Measurements from ENCODE around the gene IL17RE. TPM values are rescaled to one million over a fixed set of nuclear protein-coding genes. Genes with fewer than 3 reads are reported as not detected.

Gene IL17RE
- total RNA-seq, 4 donors from 2014 or later = 5.9 to 27.9 (median 14.2) TPM

DNA sequence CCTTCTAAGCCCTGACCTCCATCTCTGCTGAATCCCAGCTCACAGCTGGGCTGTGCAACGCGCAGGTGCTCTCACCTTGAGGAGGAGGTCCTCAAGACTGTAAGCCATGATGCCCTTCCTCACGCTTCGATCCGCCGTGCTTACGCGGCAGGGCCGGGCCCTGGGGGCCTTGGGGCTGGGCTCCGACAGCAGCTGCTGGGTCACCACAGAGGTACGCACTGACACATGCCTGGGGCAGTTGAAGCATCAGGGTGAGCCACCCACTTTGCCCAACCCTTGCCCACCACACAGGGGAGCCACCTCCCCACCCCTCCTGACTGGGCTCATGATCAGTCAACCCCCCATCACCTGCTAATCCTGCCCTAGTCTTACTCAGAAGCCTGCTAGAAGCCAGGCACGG lies 25.7 kb upstream of the IL17RE start:
- TF ChIP-seq, protein P1, sequence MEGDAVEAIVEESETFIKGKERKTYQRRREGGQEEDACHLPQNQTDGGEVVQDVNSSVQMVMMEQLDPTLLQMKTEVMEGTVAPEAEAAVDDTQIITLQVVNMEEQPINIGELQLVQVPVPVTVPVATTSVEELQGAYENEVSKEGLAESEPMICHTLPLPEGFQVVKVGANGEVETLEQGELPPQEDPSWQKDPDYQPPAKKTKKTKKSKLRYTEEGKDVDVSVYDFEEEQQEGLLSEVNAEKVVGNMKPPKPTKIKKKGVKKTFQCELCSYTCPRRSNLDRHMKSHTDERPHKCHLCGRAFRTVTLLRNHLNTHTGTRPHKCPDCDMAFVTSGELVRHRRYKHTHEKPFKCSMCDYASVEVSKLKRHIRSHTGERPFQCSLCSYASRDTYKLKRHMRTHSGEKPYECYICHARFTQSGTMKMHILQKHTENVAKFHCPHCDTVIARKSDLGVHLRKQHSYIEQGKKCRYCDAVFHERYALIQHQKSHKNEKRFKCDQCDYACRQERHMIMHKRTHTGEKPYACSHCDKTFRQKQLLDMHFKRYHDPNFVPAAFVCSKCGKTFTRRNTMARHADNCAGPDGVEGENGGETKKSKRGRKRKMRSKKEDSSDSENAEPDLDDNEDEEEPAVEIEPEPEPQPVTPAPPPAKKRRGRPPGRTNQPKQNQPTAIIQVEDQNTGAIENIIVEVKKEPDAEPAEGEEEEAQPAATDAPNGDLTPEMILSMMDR (IDR thresholded peaks at IDR 0.05; ENCODE audit: low read depth) = no peak

DNA sequence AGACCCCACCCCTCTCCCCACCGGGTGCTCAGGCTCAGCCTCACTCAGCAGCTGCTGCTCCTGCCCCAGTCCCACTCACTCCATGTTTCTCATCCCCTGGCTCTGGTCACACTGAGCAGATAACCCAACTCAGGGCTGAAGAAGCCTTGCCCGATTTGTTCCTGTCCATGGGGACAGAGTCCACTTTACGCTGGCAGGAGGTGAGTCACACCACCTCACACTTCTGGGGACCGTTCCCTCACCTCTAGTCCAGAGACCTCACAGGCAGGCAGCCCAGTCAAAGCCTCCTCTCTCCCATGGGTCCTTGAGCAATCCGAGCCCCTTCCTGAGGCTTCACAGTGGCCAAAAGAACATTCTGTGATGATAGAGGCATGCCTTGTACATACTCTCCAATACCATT lies 23.9 kb upstream of the IL17RE start:
- TF ChIP-seq, protein P1 (IDR thresholded peaks at IDR 0.05; ENCODE audit: low read depth) = no peak

DNA sequence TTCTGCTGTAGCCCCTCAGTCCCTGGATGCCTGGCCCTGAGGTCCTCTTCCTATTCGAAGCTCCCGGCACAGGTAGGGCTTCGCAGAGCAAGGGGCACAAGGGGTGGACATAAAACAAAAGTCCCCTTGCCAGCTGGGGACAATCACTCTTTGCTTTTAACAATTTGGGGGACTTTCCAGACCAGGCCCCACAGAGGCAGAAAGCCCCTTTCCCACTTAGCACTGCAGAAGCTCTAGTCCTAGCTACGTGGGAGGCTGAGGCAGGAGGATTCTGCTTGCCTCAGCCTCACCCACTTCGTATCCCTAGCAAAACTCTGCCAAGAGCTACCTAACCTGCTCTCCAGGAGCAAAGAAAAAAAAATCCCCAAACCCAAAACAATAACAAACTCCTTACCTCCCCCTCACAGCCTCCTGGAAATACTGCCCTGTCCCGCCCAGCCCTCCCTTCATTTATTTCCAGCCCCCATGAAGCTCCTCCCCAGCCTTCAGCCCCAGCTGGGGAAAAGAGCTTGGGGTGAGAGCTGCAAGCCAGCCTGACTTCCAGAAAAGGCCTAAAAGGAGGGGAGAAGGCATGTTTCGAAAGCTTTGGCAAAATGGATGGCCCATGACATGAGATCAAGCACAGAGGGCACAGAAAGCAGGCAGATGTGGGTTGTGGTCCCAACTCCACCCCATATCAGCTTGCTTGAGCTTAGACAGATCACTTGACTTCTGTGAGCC lies 22.7 kb upstream of the IL17RE start, which contains the start of gene CIDEC:
Gene CIDEC (minus strand): TSS at position 424 of the 720 bp plus-strand sequence. CDS start 1,767 bp downstream, outside the sequence.
- TF ChIP-seq, protein P1 (IDR thresholded peaks at IDR 0.05; ENCODE audit: low read depth) = no peak

DNA sequence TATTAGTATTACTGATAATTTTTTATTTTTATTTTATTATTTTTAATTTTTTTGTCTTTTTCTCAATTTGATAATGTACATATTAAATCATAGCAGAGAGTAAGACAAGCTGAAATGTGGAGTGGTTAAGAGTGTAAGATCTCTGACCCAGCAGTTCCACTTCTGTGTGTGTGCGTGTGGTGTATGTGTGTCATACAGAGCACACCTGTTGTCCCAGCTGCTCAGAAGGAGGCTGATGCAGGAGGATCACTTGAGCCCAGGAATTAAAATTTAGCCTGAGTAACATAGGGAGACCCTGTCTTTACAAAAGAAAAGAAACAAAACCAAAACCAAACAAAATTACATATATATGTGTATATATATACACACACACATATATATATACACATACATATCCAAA lies 21.2 kb upstream of the IL17RE start:
- TF ChIP-seq, protein P1 (IDR thresholded peaks at IDR 0.05; ENCODE audit: low read depth) = no peak

DNA sequence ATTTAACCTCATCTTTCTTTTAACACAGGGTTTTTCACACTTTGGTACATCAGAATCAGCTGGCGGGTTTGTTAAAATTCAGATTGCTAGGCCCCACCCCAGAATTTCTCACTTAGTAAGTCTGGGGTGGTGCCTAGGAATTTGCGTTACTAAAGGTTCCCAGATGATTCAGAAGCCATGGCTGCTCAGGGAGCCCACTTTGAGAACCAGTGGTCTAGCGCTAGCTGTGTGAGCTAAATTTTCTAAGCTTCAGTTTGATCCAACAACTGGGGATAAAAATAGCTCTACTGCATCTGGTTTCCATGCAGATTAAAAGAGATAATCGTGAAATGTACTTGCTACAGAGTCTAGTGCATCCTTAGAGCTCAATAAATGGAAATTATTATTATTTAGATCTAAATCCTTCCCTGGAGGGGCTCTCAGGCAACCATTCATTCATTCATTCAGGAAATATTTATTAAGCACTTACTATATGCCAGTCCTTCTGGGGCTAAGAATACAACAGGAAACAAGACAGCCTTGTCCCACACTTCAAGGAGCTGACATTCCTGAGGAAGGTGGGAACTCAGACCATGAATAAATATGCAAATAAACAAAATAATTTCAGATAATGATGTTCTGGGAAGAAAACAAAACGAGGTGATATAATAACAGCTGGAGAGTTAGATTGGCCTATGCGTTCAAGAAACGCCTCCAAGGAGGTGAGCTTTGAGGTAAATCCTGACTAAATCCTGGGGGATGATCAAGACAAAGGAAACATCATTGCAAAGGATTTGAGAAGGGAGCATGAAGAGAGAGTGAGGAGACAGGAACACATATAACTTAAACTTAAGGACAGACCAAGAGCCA lies 18.7 kb upstream of the IL17RE start:
- TF ChIP-seq, protein P1 (IDR thresholded peaks at IDR 0.05; ENCODE audit: low read depth) = no peak

DNA sequence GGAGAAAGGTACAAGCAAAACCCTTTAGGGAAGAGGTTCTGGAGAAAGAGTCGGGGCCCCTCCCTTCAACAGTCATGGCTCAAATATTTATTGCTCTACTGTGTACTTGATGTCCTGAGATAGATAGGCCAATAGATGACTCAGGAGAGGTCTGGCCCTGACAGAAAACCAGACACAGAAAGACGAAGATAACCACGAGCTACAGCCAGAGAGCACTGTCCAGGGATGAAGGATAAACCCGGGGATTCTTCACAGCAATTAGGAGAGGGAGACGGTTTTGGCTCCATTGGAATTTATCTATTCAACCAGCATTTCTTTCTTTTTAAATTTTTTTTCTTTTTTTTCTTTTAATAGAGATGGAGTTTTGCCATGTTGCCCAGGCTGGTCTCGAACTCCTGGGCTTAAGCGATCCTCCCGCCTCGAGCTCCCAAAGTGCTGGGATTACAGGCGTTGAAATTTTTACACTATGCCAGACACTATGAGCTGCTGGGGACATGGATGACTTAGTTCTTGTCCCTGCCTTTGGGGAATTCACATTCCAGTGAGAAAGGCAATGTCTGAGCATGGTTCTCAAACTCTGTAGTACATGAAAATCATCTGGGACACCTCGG lies 18.0 kb upstream of the IL17RE start:
- TF ChIP-seq, protein P1 (IDR thresholded peaks at IDR 0.05; ENCODE audit: low read depth) = no peak

DNA sequence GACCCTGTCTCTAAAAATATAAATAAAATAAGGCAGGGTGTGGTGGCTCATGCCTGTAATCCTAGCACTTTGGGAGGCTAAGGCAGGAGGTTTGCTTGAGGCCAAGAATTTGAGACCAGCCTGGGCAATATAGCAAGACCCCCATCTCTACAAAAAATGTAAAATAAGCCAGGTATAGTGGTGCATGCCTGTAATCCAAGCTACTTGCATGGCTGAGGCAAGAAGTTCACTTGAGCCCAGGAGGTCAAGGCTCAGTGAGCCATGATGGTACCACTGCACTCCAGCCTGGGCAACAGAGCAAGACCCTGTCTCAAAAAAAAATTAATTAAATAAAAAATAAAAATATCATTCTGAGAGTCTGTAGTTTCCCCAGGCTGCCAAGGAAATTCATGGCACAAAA lies 16.3 kb upstream of the IL17RE start:
- TF ChIP-seq, protein P1 (IDR thresholded peaks at IDR 0.05; ENCODE audit: low read depth) = no peak

All from subcutaneous adipose tissue (tissue), 4 donors.